Trophoblast cell (in vitro differentiated cells and primary cell): ENCODE data around the gene MPPED1.

Experiments used
- DNase-seq, 2 donors: peaks; one replicate each; pipeline ENCODE4 v3.0.0-alpha.2; 2016
- H2AFZ ChIP-seq: 2 replicates; pipeline ENCODE4 v1.6.1; 2013; ENCODE audit warnings: low read length, moderate library complexity, mild to moderate bottlenecking; ENCODE audit not compliant: insufficient read depth, poor library complexity
- H2AK5ac ChIP-seq: 2 replicates; pipeline ENCODE4 v1.6.1; 2013; ENCODE audit warnings: mild to moderate bottlenecking, low read length
- H2BK120ac ChIP-seq: 2 replicates; pipeline ENCODE4 v1.6.1; 2013; ENCODE audit warnings: low read length, mild to moderate bottlenecking, moderate library complexity; ENCODE audit not compliant: insufficient read depth, poor library complexity
- H2BK12ac ChIP-seq: 2 replicates; pipeline ENCODE4 v1.6.1; 2013; ENCODE audit warnings: mild to moderate bottlenecking, low read length, moderate library complexity
- H2BK5ac ChIP-seq: 2 replicates; pipeline ENCODE4 v1.6.1; 2013; ENCODE audit warnings: low read length, low read depth, moderate library complexity, mild to moderate bottlenecking; ENCODE audit not compliant: poor library complexity
- H3K14ac ChIP-seq: 2 replicates; pipeline ENCODE4 v1.6.1; 2013; ENCODE audit warnings: mild to moderate bottlenecking, low read length
- H3K18ac ChIP-seq: 2 replicates; pipeline ENCODE4 v1.6.1; 2013; ENCODE audit warnings: mild to moderate bottlenecking, low read length
- H3K23ac ChIP-seq: 2 replicates; pipeline ENCODE4 v1.6.1; 2013; ENCODE audit warnings: low read length
- H3K27ac ChIP-seq: 2 replicates; pipeline ENCODE4 v1.5.1; 2013; ENCODE audit warnings: low read depth, mild to moderate bottlenecking, inconsistent platforms, low read length, moderate library complexity
- H3K27me3 ChIP-seq: 2 replicates; pipeline ENCODE4 v1.6.1; 2013; ENCODE audit warnings: inconsistent platforms, mild to moderate bottlenecking, low read length, moderate library complexity; ENCODE audit not compliant: insufficient read depth
- H3K36me3 ChIP-seq, 2 experiments: 1 replicate in 1 of 2; 2 replicates in 1 of 2; pipeline ENCODE4 v1.6.1; 2013; ENCODE audit warnings: low read length in 2 of 2, mild to moderate bottlenecking in 2 of 2, moderate library complexity in 1 of 2; ENCODE audit not compliant: insufficient read depth in 2 of 2, control insufficient read depth in 1 of 2
- H3K4ac ChIP-seq: 2 replicates; pipeline ENCODE4 v1.6.1; 2013; ENCODE audit warnings: low read depth, mild to moderate bottlenecking, low read length, moderate library complexity
- H3K4me1 ChIP-seq, 2 experiments: 1 replicate in 1 of 2; 2 replicates in 1 of 2; pipeline ENCODE4 v1.6.1; 2013; ENCODE audit warnings: low read length in 2 of 2, mild to moderate bottlenecking in 2 of 2, moderate library complexity in 1 of 2; ENCODE audit not compliant: insufficient read depth in 2 of 2, control insufficient read depth in 1 of 2
- H3K4me2 ChIP-seq: 2 replicates; pipeline ENCODE4 v1.6.1; 2013; ENCODE audit warnings: inconsistent platforms, mild to moderate bottlenecking, low read length, moderate library complexity
- H3K4me3 ChIP-seq: 2 replicates; pipeline ENCODE4 v1.5.1; 2013; ENCODE audit warnings: mild to moderate bottlenecking, low read depth, low read length, inconsistent platforms
- H3K79me1 ChIP-seq: one replicate; pipeline ENCODE4 v1.6.1; 2013; ENCODE audit warnings: low read length
- H3K79me2 ChIP-seq: 2 replicates; pipeline ENCODE4 v1.6.1; 2013; ENCODE audit warnings: low read length, mild to moderate bottlenecking; ENCODE audit not compliant: control insufficient read depth, insufficient read depth, poor library complexity
- H3K9ac ChIP-seq: 2 replicates; pipeline ENCODE4 v1.6.1; 2013; ENCODE audit warnings: mild to moderate bottlenecking, low read length
- H3K9me3 ChIP-seq: 2 replicates; pipeline ENCODE4 v1.6.1; 2013; ENCODE audit warnings: low read depth, mild to moderate bottlenecking, control low read depth, inconsistent platforms, low read length; ENCODE audit not compliant: insufficient read depth
- H4K12ac ChIP-seq: 2 replicates; pipeline ENCODE4 v1.6.1; 2013; ENCODE audit warnings: low read depth, mild to moderate bottlenecking, low read length, moderate library complexity
- H4K8ac ChIP-seq: 2 replicates; pipeline ENCODE4 v1.6.1; 2013; ENCODE audit warnings: low read depth, mild to moderate bottlenecking, low read length, moderate library complexity
- H4K91ac ChIP-seq: one replicate; pipeline ENCODE4 v1.6.1; 2013; ENCODE audit warnings: low read depth, mild to moderate bottlenecking, low read length, moderate library complexity
- WGBS: extraction: QIAGEN DNeasy Blood & Tissue Kit; methylation state at CpG from one replicate; pipeline ENCODE4 v1.1.7; 2013; ENCODE audit warnings: missing lambda C conversion rate; ENCODE audit not compliant: insufficient read length, insufficient coverage; ENCODE audit errors: extremely low coverage; 5-methylcytosine and 5-hydroxymethylcytosine counted together

The MPPED1 gene

GRCh38 chr22:43484227-43484626 lies 72.4 kb downstream of the MPPED1 start:
- H2BK120ac ChIP-seq = no peak overlapping the region
- no peak overlapping the region for H2BK12ac ChIP-seq
- no peak overlapping the region for H2AK5ac ChIP-seq
- no peak overlapping the region for H3K9ac ChIP-seq
- no peak overlapping the region for H2BK5ac ChIP-seq
- no peak overlapping the region for H3K14ac ChIP-seq
- H3K9me3 ChIP-seq = no peaks in the 10 kb centered on the region
- H3K79me2 ChIP-seq = no peaks in the 10 kb centered on the region
- H3K4ac ChIP-seq = no peak overlapping the region
- H3K27ac ChIP-seq = no peak overlapping the region
- DNase-seq = no peak
- no peak overlapping the region for H2AFZ ChIP-seq
- no peak overlapping the region for H4K12ac ChIP-seq
- H3K27me3 ChIP-seq = no peaks in the 10 kb centered on the region
- no peaks in the 10 kb centered on the region for H3K36me3 ChIP-seq
- no peak overlapping the region for H3K4me2 ChIP-seq
- H3K23ac ChIP-seq = no peak overlapping the region
- H4K91ac ChIP-seq = no peak overlapping the region
- H3K79me1 ChIP-seq = no peaks in the 10 kb centered on the region
- H3K4me3 ChIP-seq = no peak overlapping the region
- H3K18ac ChIP-seq = no peak overlapping the region
- no CpG with 5 or more reads among the region's 8 CpGs for WGBS
- no peaks in the 10 kb centered on the region for H3K4me1 ChIP-seq
- no peak overlapping the region for H4K8ac ChIP-seq

- no peak overlapping the region for H2AK5ac ChIP-seq
Measured at GRCh38 chr22:43485502-43486089, 73.8 kb downstream of the MPPED1 start.

GRCh38 chr22:43487311-43488030 lies 75.7 kb downstream of the MPPED1 start:
- Histone ChIP-seq H3K9ac (no peak overlapping the region), H4K91ac (no peak overlapping the region)
- WGBS = no CpG with 5 or more reads among the region's 19 CpGs

More at GRCh38 chr22:43485502-43486089, 73.8 kb downstream of the MPPED1 start:
- Histone ChIP-seq H3K14ac (no peak overlapping the region), H3K18ac (no peak overlapping the region), H3K36me3 (no peaks in the 10 kb centered on the region), H2BK5ac (no peak overlapping the region), H4K8ac (no peak overlapping the region), H4K12ac (no peak overlapping the region), H4K91ac (no peak overlapping the region), H3K4me2 (no peak overlapping the region), H3K27me3 (no peaks in the 10 kb centered on the region), H2BK12ac (no peak overlapping the region), H3K4me3 (no peak overlapping the region), H3K9me3 (no peaks in the 10 kb centered on the region), H2BK120ac (no peak overlapping the region), H2AFZ (no peak overlapping the region), H3K4me1 (no peaks in the 10 kb centered on the region), H3K79me2 (no peaks in the 10 kb centered on the region), H3K23ac (no peak overlapping the region), H3K4ac (no peak overlapping the region), H3K79me1 (no peaks in the 10 kb centered on the region), H3K27ac (no peak overlapping the region), H3K9ac (no peak overlapping the region)
- no CpG with 5 or more reads among the region's 20 CpGs for WGBS
- no peak for DNase-seq

GRCh38 chr22:43488031-43488866 lies 76.4 kb downstream of the MPPED1 start:
- Histone ChIP-seq H2BK5ac (no peak overlapping the region), H3K4me2 (no peak overlapping the region), H3K27ac (no peak overlapping the region), H4K12ac (no peak overlapping the region), H2AFZ (no peak overlapping the region), H3K9me3 (peaks cover 9% of the 10 kb centered on the region), H3K79me1 (no peaks in the 10 kb centered on the region), H2BK12ac (no peak overlapping the region), H3K14ac (no peak overlapping the region), H3K36me3 (no peaks in the 10 kb centered on the region), H3K18ac (no peak overlapping the region), H4K8ac (no peak overlapping the region), H3K4me3 (no peak overlapping the region), H3K79me2 (no peaks in the 10 kb centered on the region), H3K23ac (no peak overlapping the region), H2AK5ac (no peak overlapping the region), H3K9ac (no peak overlapping the region), H3K4ac (no peak overlapping the region), H2BK120ac (no peak overlapping the region), H3K27me3 (no peaks in the 10 kb centered on the region), H4K91ac (no peak overlapping the region), H3K4me1 (no peaks in the 10 kb centered on the region)
- no CpG with 5 or more reads among the region's 26 CpGs for WGBS
- DNase-seq = no peak

More at GRCh38 chr22:43487311-43488030, 75.7 kb downstream of the MPPED1 start:
- Histone ChIP-seq H3K18ac (no peak overlapping the region), H3K36me3 (no peaks in the 10 kb centered on the region), H4K12ac (no peak overlapping the region), H3K4me3 (no peak overlapping the region), H2BK12ac (no peak overlapping the region), H3K14ac (no peak overlapping the region), H3K4me2 (no peak overlapping the region), H3K79me2 (no peaks in the 10 kb centered on the region), H2BK120ac (no peak overlapping the region), H3K4ac (no peak overlapping the region), H3K27me3 (no peaks in the 10 kb centered on the region), H3K4me1 (no peaks in the 10 kb centered on the region), H3K9me3 (peaks cover 8% of the 10 kb centered on the region), H3K23ac (no peak overlapping the region), H3K27ac (no peak overlapping the region), H3K79me1 (no peaks in the 10 kb centered on the region), H2AK5ac (no peak overlapping the region), H2AFZ (no peak overlapping the region), H2BK5ac (no peak overlapping the region), H4K8ac (no peak overlapping the region)
- DNase-seq = no peak
